GM18517 (cell line): ENCODE measurements around the gene LGMN.

Source experiments
- ATAC-seq: cut with Tn5 transposase; IDR thresholded peaks from one replicate; pipeline ENCODE4 v1.9.1; 2021; ENCODE audit warnings: mild to moderate bottlenecking, moderate library complexity; ENCODE audit not compliant: unreplicated experiment

The LGMN gene

DNA sequence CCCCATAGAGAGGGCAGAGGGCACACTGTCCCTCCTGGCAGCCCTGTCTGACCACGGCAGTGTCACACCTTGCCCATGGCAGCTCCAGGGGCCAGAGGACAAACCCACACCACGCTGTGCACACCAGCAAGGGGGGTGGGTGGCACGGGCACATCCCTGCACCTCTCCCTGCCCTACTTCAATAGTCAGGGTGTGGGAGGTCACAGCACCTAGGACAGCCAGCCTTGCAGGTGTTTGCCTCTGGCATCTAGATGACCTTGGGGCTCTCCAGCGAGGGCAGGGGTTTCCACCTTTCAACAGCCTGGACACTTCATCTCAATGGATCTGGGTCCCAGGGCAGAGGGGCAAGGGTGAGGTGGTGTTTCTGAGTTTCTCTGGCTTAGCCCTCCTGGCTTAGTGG, 69.2 kb downstream of the LGMN start:
- ATAC-seq, result no peak

DNA sequence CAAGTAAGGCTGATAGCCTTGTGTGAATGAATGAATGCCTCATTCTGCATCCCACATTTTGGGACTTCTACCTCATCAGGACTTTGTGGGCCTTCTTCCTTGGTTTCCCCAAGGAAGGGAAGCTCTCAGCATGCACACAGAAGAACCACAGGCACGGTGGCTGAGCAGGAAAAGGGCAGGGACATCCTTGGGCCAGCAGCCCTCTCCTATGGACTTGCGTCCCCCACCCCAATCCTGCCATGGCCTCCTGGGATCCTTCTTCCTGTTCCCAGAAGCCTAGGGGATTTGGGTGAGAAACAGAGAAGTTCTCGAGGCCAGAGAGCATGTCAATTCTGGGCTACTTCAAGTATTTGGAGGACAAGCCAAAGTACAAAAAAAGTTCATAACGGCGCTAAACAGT, 69.7 kb downstream of the LGMN start:
- ATAC-seq, result no peak

DNA sequence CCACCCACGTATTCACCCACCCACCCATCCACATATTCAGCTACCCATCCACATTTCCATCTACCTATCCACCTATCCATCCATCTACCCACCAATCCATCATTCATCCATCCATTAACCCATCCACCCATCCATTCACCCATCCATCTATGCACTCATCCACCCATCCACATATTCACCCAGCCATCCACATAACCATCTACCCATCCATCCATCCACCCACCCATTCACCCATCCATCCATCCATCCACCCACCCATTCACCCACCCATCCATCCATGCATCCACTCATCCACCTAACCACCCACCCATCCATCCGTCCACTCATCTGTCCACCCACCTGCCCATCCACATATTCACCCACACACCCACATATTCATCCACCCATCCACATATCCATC, 70.5 kb downstream of the LGMN start:
- no peak for ATAC-seq

GRCh38 chr14:92677087-92677668, 71.2 kb downstream of the LGMN start:
- ATAC-seq, result peak; percentile 78

- ATAC-seq, result no peak
Observed at GRCh38 chr14:92676403-92677086, 71.9 kb downstream of the LGMN start.

DNA sequence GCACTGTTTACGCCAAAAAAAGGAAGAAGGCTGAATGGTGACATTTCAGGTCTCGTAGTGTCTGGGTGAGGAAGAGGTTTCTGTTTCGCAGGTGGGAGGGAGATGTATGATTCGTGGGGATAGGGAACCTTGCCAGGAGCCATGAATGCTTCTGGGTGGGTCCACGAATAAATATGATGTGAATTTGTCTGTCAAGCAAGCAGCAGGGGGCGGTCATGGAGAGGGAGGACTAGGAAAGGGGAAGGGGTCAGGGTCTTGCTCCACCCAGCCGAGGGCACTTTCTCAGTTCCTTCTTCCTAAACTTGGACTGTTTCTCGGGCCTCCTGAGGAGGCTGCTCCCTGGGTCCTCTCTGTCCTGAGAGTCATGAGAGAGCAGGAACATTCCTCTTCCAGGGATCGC, 72.5 kb downstream of the LGMN start:
- no peak for ATAC-seq

DNA sequence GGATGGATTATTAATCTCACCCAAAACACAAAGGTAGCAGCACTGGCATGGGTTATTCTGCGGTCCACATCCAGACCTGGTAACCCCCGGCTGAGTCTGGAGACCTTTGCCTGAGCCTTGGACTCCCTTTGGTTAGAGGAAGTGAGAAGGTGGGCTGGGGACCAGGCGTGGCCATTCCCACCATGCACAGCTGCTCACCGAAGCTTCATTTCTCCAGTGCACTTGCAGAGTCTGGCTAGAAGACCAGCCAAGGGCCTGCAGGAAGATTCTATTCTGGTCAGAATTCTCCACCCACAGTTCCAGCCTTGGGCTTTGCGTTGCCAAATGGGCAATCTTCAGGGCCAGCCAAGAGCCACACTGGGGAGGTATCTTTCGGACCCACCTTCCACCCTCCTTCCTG, 73.0 kb downstream of the LGMN start:
- ATAC-seq, result no peak

DNA sequence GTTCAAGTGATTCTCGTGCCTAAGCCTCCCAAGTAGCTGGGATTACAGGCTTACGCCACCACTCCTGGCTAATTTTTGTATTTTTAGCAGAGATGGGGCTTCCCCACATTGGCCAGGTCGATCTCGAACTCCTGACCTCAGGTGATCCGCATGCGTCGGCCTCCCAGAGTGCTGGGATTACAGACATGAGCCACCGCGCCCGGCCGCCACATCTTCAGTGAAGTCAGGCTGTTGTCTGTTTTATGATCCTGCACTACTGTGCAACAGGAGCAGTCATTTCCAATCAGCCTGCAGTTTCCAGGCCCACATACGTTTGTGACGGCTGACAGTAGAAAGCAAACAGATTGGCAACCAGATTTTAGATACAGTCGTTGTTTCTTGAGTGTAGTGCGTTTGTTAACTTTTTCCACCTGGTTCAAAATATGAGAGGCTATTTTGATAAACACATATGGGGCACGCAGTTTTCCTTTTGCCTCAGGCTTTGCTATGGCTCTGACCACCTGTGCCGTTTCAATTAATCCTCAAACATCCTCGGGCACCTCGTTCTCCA, 74.8 kb downstream of the LGMN start:
- no peak for ATAC-seq

DNA sequence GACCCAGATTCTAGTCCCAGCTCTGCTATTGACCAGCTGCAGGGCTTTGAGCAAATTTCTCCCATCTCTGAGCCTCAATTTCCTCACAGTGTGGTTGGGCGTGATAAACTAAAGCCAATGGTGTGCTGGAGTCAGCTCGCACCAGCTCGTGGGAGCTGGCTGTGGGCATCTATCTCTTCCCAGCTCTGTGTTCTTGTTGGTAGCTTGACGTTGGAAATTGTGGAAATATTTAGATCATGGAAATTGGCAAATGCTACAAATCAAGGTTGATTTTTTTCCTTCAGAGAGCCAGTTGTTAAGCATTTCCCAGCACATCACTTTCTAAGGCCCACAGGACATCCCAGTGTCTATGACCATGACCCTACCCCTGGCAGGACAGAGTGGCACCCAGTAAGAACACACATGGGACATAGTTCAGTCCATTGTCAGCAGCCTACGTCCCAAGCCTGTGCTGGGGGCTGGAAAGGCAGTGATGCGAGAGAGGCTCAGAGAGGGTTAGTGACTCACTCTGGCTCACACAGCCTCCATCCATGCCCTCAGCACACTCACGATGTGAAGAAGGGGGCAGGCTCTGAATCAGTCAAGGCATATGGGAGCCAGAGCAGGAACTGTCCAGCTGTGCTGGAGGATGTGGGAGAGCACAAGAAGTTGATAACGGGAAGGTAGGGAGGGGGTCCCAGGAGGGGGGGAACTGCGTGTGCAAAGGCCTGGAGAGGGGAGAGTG, 77.6 kb downstream of the LGMN start:
- ATAC-seq, result no peak

DNA sequence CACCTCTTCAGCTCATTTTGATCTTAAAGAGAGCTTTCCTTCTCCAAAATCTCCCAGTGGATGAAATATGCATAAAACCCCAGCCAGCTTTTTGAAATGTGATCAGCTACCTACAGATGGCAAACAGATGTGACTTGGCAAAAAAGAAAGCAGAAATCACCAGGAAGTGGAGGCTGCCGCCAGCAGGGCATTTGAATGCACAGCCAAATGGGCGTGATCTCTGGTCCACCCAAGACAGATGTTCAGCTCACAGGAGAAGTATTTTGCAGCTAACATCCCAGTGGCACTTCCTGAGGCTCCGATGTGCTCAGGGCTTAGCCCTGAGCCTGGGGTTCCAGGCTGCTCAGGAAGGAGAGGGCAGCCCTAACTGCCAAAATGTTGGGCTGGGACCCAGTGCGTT, 78.3 kb downstream of the LGMN start:
- no peak for ATAC-seq

DNA sequence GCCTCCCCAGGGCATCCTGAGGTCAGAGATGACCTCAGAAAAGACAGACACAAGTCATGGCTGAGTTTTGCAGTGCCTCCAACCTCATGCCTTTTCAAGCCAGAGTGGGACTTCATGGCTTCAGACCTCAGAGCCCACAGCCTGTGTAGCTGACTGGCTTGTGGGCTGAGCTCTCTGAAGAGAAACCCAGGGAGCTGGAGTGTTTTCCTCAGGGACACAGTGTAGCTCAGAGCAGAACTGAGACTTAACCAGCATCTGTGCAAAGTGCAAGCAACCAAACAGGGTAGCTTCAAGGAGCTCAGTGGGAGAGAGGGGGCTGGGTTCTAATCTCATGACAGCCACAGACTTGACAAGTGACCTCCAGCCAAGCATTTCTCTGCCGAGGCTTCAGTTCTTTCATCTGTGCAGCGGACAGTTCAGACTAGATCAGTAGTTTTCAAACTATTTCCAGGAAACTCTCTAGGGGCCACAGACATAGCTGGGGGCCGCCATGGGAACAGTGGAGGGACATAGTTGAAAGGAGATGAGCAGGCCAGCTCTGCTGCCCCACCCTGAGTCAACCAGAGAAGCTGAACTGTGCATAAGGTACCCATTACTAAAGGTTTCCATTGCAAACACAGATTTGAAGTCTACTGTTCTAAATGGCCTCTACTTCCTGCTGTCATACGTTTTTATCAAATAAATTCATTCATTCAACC, 80.0 kb downstream of the LGMN start:
- ATAC-seq, result no peak

DNA sequence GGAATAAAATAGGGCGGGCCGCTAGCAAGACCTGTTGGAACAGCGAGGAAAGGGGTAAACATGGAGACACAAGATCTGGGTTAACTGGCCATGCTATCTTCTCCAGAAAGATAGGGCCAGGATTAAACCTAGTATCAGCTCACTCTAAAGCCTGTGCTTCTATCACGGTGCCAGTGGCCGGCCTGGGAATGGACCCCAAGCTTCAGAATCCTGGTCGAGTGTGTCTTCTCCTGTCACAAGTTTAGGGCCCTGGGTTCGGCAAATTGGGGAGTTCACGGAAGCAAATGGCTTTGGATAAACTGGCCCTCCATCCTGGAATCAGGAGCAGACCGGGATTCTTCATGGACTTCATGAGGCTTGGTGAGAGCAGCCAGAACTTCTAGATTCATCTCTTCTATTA, 82.2 kb downstream of the LGMN start:
- ATAC-seq, result no peak

GRCh38 chr14:92665661-92666110, 82.7 kb downstream of the LGMN start:
- no peak for ATAC-seq

DNA sequence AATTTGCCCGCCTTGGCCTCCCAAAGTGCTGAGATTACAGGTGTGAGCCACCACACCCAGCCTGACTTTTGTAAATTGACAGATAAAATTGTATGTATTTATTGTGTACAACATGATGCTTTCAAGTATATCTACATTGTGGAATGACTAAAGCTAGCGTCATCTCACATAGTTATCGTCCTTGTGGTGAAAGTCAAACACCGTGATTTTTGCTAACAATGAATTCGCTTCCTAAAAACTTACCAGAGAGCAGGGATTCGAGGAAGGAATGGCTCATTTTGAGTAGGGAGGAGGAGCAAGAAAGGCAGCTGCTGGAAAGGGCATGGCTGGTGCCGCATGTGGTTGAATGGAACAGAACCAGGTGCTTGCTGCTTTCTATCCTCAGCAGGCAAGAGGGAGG, 85.4 kb downstream of the LGMN start:
- ATAC-seq, result no peak

- ATAC-seq, result no peak
Observed at GRCh38 chr14:92660571-92660970, 87.9 kb downstream of the LGMN start.

GRCh38 chr14:92659765-92660561, 88.5 kb downstream of the LGMN start:
- ATAC-seq, result no peak

DNA sequence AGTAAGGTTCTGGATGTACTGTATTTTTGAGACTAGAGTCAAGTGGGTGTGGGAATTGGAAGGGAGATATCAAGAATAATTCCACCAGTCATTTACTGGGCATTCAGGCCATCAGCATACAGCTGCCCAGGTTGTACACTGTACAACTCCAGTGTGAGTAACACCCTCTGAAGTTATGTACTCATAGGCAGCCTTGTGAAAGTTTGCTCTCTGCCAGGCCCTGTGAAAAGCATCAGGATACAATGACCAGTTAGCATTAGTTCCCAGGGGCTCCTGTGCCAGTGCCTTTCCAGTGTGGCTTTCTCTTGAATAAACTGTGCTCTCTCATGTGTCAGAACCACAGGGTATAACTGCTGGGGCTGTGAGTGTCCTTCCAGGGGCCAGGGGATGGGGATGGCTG, 89.7 kb downstream of the LGMN start:
- no peak for ATAC-seq

- no peak for ATAC-seq
Observed at GRCh38 chr14:92658160-92658559, 90.3 kb downstream of the LGMN start.

DNA sequence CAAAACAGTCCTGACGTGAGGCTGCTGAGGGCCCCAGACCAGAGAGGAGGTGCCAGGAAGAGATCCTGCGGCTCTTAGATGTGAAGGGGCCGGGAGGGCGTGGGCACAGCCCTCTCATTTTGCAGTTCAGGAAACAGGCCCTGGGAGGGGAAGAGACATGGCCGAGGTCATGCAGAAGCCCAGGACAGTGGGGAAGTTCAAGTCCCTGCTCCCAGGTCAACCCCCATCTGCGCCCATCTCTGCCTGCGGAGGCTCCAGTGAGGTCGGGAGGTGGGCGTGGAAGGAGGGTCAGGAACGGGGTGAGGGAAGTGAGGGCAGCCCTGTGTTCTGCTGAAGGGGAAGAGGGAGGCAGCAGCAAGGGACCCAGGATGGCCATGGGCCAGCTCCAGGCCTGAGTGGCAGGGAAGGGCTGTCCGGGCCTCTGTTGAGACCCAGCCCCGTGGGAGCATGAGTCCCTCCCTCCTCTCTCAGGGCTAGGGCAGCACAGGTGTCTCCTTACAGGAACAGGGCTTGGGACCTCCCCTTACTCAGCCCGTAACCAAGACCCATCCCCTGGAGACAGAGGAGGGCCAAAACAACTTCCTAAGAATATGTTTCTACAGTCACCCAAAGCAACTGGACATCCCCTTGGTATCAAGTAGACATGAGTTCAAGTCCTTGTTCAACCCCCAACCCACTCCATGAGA, 90.8 kb downstream of the LGMN start:
- no peak for ATAC-seq
